Measurements from ENCODE around the gene DGKE. TPM values are rescaled to one million over a fixed set of nuclear protein-coding genes. Genes with fewer than 3 reads are reported as not detected.
A peak's percentile ranks its signal among the peaks of the same experiment; 100 is the strongest.

DGKE gene
- total RNA-seq, 1 donor: 8.9 TPM

- DNase-seq (ENCODE audit: low read depth in 2 of 3, low spot score in 2 of 3): peak in 1 of 3 donors; percentile 17
These were observed 22.8 kb upstream of the DGKE start for GRCh38 chr17:56810891-56811775.

DNA sequence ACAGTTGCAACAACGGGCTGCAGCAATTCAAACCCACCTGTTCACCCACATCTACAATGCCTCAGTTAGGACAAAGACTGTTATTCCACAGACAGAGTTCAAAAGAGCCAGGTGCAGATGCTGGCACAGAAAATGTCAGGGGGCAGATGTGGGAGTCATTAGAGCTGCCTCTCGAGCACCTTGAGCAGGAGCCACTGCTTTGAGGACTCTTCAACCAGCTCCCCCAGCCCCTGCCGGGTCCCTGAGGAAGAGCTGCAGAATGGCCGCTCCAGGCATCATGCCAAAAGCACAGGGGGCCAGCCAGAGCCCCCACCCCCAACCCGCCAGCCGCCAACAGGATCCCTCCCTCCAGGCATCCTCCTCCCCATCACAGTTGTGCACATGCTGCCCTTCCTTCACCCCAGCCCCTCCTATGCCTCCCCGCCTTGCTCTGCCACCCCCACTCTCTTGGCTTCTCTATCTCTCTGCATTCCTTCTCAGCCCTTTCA, 21.0 kb upstream of the DGKE start:
- DNase-seq (ENCODE audit: low read depth in 2 of 3, low spot score in 2 of 3): no peak

DNA sequence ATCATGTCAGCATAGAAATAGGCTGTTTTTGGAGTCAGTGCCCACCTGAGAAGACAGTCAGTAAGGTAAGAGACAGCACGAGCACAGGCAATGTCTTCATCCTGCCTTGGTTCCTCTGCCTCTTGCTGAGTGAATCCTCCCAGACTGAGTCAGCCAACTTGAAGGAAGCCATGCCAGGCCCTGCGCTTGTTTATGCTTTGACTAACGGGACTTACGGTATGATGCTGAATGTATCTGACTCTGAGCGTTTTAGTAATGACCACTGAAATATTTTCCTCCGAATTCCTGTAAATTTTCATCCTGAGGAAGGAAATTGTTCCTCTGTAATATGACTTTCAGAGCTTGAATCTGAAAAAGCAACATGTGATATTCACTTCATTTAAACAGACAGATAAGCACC, 18.2 kb upstream of the DGKE start:
- no peak for DNase-seq (ENCODE audit: low read depth in 2 of 3, low spot score in 2 of 3)

- no peak for DNase-seq (ENCODE audit: low read depth in 2 of 3, low spot score in 2 of 3)
These were observed 16.9 kb upstream of the DGKE start for GRCh38 chr17:56817066-56817465.

DNA sequence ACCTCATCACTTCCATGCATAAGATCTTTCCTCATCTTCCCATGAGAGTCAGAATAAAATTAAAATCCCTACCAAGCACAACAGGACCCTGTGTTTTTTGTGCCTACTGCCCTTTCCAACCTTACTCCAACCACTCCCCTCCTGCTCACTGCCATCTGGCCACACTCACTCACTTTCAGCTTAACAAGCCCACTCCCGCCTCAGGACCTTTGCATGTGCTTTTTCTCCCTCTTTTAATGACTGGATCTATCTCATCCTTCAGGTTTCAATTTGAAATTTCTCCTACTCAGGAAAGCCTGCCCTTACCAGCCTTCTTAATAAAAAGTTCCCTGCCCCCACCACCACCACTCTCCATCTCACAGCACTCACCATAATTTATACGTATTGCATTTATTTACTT, 14.9 kb upstream of the DGKE start:
- no peak for DNase-seq (ENCODE audit: low read depth in 2 of 3, low spot score in 2 of 3)

- peak; percentile 58 to 84 (median 70) for DNase-seq (ENCODE audit: low read depth in 2 of 3, low spot score in 2 of 3)
These were observed 14.4 kb upstream of the DGKE start for GRCh38 chr17:56819431-56820145.

- no peak for DNase-seq (ENCODE audit: low read depth in 2 of 3, low spot score in 2 of 3)
These were observed 13.7 kb upstream of the DGKE start for GRCh38 chr17:56820207-56820606.

GRCh38 chr17:56821847-56822534, 12.0 kb upstream of the DGKE start:
- no peak for DNase-seq (ENCODE audit: low read depth in 2 of 3, low spot score in 2 of 3)

DNA sequence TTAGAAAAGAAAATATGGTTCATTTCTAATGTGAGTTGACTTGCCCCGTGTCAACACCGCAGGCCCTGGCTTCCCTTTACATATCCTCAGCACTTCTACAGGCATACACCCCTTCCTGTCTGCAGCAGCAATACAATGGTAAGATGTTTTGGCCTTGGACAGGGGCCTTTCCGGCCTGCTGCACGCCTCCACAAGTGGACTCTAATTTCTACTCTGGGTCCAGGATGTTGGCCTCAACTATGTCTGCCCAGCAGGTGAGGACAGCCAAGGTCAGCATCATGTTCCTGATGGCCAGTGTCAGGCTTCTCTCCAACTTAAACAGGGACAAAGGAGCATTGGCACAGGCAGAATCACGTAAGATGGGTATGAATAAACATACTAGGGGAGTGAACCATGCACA, 11.2 kb upstream of the DGKE start:
- no peak for DNase-seq (ENCODE audit: low read depth in 2 of 3, low spot score in 2 of 3)

DNA sequence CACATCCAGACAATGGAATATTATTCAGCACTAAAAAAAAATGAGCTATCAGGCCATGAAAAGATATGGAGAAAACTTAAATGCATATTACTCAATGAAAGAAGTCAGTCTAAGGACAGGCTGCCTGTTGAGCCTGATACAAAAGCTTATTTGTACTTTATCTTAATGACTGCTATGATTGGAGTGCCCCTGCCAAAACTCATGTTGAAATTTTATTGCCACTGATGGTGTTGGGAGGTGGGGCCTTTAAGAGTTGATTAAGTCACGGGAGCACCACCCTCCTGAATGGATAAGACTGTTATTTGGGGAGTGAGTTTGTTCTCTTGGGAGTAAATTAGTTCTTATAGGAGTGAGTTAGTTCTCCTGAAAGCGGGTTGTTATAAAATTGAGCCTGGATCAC, 10.1 kb upstream of the DGKE start:
- no peak for DNase-seq (ENCODE audit: low read depth in 2 of 3, low spot score in 2 of 3)

GRCh38 chr17:56824503-56824902, 9.4 kb upstream of the DGKE start:
- no peak for DNase-seq (ENCODE audit: low read depth in 2 of 3, low spot score in 2 of 3)

DNA sequence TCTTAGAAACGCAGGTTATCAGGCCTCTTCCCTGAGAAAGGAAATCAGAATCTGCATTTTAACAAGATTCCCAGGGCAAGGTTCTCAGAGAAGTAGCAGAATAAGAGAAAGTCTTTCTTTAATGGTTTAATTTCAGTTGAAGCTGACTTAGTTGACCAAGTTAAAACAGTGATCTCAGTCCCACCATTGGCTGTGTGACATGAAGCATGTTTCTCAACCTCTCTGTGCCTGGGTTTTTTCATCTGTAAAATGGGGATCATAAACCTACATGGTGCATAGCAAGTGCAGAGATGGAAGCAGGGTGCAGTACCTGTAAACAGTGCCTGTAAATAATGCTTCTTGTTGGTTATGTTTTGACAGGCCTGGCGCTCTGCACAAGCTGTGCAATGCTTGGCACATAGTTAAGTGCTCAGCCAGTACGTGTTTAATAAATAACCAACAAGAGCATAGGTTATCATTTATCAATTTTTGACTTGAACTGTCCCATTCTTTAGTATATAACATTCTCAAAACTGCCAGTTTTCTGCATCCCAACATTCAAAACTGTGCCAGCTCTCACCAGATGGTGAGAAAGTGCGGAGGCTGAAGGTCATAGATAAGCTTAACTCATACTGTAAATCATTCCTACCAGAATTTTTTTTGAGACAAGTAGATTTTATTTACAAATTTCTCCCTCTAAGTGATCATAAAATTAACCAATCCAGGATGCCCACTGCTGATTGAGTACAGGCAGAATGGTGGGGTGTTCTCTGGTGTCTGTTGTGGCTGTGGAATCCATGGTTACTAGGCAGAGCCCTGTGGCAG, 7.1 kb upstream of the DGKE start:
- peak in 1 of 3 donors; percentile 37 for DNase-seq (ENCODE audit: low read depth in 2 of 3, low spot score in 2 of 3)

- DNase-seq (ENCODE audit: low read depth in 2 of 3, low spot score in 2 of 3): no peak
These were observed 3.1 kb upstream of the DGKE start for GRCh38 chr17:56830726-56831368.

DNA sequence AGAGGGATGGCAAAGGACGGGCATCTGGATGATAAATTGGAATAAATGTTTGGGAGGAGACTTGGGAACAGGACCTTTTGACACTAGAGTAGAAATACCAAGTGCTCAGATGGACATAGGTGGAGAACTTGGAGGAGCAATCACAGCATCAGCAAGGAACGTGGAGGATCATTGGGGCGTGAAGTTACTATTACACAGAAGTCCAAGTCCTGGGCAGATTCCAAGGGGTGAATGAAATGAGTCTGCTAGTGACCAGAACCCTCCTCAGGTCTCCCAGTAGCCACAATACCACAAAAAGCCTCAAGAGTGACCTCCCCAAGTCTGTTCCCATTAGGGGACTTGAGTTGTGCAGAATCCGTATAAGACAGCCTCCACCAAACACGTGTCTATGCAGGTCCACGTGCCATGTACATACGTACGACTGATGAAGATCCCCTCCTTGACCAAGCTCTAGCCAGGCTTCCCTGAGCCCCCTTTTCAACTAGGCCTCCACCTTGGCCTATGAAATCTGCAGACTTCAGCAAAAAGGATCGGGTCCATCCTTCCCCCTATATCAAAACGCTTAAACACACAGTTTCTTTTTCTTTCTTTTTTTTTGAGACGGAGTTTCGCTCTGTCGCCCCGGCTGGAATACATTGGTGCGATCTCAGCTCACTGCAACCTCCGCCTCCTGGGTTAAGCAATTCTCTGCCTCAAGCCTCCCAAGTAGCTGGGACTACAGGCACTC, 2.4 kb upstream of the DGKE start:
- no peak for DNase-seq (ENCODE audit: low read depth in 2 of 3, low spot score in 2 of 3)

DNA sequence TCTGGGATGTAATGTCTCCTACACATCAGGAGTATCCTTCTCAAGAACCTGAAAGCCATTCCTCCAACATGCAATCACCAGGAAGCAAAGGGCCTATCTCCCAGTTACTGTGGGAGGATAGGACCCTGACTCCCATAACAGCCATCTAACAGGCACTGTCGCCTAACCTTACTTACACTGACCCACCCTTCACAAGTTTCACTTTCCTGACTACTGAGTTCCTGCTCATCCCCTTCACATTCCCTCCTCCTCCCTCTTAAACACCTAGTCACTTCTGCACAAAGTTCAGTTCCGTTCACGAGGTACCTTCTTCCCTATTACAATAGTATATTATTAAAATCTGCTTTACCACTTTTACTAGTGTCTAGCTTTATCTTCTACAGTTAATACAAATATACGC, 1.5 kb upstream of the DGKE start:
- DNase-seq (ENCODE audit: low read depth in 2 of 3, low spot score in 2 of 3): no peak

DNA sequence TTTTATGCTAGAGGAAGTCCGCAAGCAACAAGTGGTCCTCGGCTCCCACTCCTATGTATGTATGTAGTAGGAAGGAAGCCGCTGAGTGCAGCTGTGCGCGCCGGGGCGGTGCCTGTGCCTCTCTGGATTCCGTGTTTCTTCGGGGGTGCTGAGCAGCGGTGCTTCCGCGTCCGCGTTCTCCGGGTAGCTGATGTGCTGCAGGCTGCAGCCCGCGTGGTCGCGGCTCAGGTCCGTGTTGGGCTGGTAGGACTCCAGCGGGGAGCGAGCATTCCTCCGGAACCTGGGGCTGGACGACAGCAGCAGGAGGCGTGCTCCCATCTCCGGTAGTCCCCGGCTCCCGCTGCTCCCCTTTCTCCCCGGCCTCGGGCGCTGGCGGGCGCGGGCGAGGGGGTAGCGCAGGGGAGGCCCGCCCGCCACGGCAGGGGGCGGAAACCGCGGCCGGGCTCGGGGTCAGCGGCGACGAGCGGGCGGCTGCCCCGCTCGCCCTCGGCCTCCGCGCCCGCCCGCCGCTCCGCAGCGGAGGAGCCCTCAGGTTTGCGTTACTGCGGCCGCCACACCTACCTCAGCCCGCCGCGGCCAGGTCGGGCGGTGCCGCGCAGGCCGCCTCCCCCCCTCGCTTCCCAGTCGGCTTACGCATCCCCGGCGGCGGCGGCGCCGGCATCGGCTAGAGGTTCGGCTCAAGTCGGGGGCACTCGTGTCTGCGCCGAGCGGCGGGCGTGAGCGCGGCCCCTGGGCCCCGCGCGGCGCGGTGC, 718 bp upstream of the DGKE start:
- peak; percentile 36 to 50 (median 36) for DNase-seq (ENCODE audit: low read depth in 2 of 3, low spot score in 2 of 3)

DNA sequence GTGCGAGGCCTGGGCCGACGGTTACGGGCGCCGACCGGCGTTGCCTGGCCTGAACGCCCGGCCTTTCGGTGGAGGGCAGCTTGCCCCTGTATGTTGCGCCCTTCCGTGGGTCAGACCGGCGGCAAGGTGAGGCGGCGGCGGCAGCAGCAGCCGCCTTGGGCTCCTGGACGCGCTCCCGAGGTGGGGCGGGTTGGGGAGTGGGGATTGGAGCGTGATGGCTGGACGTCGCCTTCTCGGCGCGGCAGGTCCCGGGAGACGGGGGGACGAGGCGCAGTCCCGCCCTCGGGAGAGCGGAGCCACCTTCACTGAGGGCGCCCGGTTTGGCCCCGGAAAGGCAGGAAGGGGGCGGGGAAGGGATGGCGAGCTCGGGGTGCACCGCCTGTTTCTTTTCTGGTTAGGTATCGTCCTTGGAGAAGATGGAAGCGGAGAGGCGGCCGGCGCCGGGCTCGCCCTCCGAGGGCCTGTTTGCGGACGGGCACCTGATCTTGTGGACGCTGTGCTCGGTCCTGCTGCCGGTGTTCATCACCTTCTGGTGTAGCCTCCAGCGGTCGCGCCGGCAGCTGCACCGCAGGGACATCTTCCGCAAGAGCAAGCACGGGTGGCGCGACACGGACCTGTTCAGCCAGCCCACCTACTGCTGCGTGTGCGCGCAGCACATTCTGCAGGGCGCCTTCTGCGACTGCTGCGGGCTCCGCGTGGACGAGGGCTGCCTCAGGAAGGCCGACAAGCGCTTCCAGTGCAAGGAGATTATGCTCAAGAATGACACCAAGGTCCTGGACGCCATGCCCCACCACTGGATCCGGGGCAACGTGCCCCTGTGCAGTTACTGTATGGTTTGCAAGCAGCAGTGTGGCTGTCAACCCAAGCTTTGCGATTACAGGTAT, 671 bp downstream of the DGKE start:
- peak; percentile 46 to 77 (median 73) for DNase-seq (ENCODE audit: low read depth in 2 of 3, low spot score in 2 of 3)

GRCh38 chr17:56835264-56835585, 1.3 kb downstream of the DGKE start:
- no peak for DNase-seq (ENCODE audit: low read depth in 2 of 3, low spot score in 2 of 3)
